Measurements from ENCODE around the gene CTTN.

DNA sequence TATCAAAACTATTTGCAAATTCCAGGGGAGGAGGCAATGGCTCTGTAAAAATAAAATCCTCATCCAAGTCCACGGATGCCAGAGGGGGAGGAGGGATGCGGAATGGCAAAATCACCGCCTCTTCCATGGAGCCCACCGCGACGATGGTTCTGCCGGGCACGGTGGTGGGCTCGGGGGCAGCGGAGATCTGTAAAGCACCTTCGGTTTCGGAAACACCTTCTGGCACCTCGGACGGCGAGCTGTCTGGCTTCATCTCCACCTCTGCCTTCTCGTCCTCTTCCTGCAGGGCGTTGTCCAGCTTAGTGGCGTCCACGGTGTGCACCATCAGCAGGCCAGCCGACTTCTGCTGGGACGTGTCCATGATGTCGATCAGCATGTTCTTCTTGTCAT, 87.7 kb downstream of the CTTN start:
- TF ChIP-seq POLR2AphosphoS5 (IDR thresholded peaks at IDR 0.05; ENCODE audit: low read length) (no peak), ESRRA (IDR thresholded peaks at IDR 0.05; ENCODE audit: low read length) (no peak), SREBF2 (IDR thresholded peaks at IDR 0.05; ENCODE audit: low read length) (no peak), HDAC2 (IDR thresholded peaks at IDR 0.05) (no peak), EP300 (IDR thresholded peaks at IDR 0.05; ENCODE audit: borderline replicate concordance in 1 of 2, control insufficient read depth in 1 of 2, low read depth in 2 of 2, low read length in 2 of 2) (no peak), SIX5 (IDR thresholded peaks at IDR 0.05; ENCODE audit: low read depth, low read length, severe bottlenecking) (no peak), TCF12 (IDR thresholded peaks at IDR 0.05; ENCODE audit: low read depth, low read length) (no peak), POLR2A (IDR thresholded peaks at IDR 0.05; ENCODE audit: low read depth, low read length) (no peak)
- TF ChIP-seq, protein P1, sequence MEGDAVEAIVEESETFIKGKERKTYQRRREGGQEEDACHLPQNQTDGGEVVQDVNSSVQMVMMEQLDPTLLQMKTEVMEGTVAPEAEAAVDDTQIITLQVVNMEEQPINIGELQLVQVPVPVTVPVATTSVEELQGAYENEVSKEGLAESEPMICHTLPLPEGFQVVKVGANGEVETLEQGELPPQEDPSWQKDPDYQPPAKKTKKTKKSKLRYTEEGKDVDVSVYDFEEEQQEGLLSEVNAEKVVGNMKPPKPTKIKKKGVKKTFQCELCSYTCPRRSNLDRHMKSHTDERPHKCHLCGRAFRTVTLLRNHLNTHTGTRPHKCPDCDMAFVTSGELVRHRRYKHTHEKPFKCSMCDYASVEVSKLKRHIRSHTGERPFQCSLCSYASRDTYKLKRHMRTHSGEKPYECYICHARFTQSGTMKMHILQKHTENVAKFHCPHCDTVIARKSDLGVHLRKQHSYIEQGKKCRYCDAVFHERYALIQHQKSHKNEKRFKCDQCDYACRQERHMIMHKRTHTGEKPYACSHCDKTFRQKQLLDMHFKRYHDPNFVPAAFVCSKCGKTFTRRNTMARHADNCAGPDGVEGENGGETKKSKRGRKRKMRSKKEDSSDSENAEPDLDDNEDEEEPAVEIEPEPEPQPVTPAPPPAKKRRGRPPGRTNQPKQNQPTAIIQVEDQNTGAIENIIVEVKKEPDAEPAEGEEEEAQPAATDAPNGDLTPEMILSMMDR (IDR thresholded peaks at IDR 0.05 in 2 of 3, conservative IDR thresholded peaks at IDR 0.05 in 1 of 3; ENCODE audit: control insufficient read depth in 2 of 3, extremely low read depth in 1 of 3, insufficient read depth in 1 of 3, low read depth in 3 of 3, low read length in 3 of 3), result no peak
- TF ChIP-seq, protein P2, sequence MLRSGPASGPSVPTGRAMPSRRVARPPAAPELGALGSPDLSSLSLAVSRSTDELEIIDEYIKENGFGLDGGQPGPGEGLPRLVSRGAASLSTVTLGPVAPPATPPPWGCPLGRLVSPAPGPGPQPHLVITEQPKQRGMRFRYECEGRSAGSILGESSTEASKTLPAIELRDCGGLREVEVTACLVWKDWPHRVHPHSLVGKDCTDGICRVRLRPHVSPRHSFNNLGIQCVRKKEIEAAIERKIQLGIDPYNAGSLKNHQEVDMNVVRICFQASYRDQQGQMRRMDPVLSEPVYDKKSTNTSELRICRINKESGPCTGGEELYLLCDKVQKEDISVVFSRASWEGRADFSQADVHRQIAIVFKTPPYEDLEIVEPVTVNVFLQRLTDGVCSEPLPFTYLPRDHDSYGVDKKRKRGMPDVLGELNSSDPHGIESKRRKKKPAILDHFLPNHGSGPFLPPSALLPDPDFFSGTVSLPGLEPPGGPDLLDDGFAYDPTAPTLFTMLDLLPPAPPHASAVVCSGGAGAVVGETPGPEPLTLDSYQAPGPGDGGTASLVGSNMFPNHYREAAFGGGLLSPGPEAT (IDR thresholded peaks at IDR 0.05; ENCODE audit: low read depth), result no peak
- TF ChIP-seq, protein P3, sequence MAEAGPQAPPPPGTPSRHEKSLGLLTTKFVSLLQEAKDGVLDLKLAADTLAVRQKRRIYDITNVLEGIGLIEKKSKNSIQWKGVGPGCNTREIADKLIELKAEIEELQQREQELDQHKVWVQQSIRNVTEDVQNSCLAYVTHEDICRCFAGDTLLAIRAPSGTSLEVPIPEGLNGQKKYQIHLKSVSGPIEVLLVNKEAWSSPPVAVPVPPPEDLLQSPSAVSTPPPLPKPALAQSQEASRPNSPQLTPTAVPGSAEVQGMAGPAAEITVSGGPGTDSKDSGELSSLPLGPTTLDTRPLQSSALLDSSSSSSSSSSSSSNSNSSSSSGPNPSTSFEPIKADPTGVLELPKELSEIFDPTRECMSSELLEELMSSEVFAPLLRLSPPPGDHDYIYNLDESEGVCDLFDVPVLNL (IDR thresholded peaks at IDR 0.05; ENCODE audit: low read depth, low read length), result no peak
